DOHH2 (cell line): Measurements from ENCODE around the gene HASPIN.
A peak's percentile ranks its signal among the peaks of the same experiment; 100 is the strongest.

Experiments
- H3F3A ChIP-seq: fragments of 200-600 bp; sonication (generic), shearing (Covaris generic); 2 replicates; pipeline ENCODE4 v1.6.0; 2016; ENCODE audit warnings: antibody characterized with exemption, mild to moderate bottlenecking; ENCODE audit not compliant: control insufficient read depth, insufficient read depth
- H3K27ac ChIP-seq: fragments of 200-600 bp; sonication (generic); 2 replicates; pipeline ENCODE4 v1.5.1; 2014; ENCODE audit warnings: low read depth, mild to moderate bottlenecking, low read length, moderate library complexity
- H3K27me3 ChIP-seq: fragments of 200-600 bp; sonication (generic); 2 replicates; pipeline ENCODE4 v1.6.1; 2014; ENCODE audit warnings: mild to moderate bottlenecking, low read length, mixed read lengths; ENCODE audit not compliant: control insufficient read depth
- H3K36me3 ChIP-seq: fragments of 200-600 bp; sonication (generic); 2 replicates; pipeline ENCODE4 v1.6.1; 2014; ENCODE audit warnings: mild to moderate bottlenecking, low read length, moderate library complexity, mixed read lengths; ENCODE audit not compliant: control insufficient read depth
- H3K4me1 ChIP-seq: fragments of 200-600 bp; sonication (generic); 2 replicates; pipeline ENCODE4 v1.6.1; 2014; ENCODE audit warnings: mild to moderate bottlenecking, low read length, mixed read lengths; ENCODE audit not compliant: control insufficient read depth
- H3K4me2 ChIP-seq: fragments of 200-600 bp; sonication (generic); 2 replicates; pipeline ENCODE4 v1.6.0; 2014; ENCODE audit warnings: mild to moderate bottlenecking, low read length, moderate library complexity
- H3K4me3 ChIP-seq: fragments of 200-600 bp; sonication (generic); 2 replicates; pipeline ENCODE4 v1.5.1; 2014; ENCODE audit warnings: mild to moderate bottlenecking, low read length, mixed read lengths
- H3K79me2 ChIP-seq: fragments of 200-600 bp; sonication (generic); 2 replicates; pipeline ENCODE4 v1.6.1; 2014; ENCODE audit warnings: mild to moderate bottlenecking, low read length, mixed read lengths; ENCODE audit not compliant: control insufficient read depth
- H3K9me2 ChIP-seq: fragments of 200-600 bp; sonication (generic); replicated peaks from 2 replicates; pipeline ENCODE4 v1.6.1; 2014; ENCODE audit warnings: mild to moderate bottlenecking, low read length, mixed read lengths; ENCODE audit not compliant: control insufficient read depth
- H3K9me3 ChIP-seq: fragments of 200-600 bp; sonication (generic); 2 replicates; pipeline ENCODE4 v1.6.1; 2014; ENCODE audit warnings: antibody characterized with exemption, low read length, mixed read lengths; ENCODE audit not compliant: control insufficient read depth, insufficient read depth
- H4K20me1 ChIP-seq: fragments of 200-600 bp; sonication (generic); 2 replicates; pipeline ENCODE4 v1.6.0; 2014; ENCODE audit warnings: low read depth, mild to moderate bottlenecking, antibody characterized with exemption, low read length, moderate library complexity; ENCODE audit not compliant: control insufficient read depth, insufficient read depth
- CTCF ChIP-seq: fragments of 200-600 bp; sonication (generic); IDR thresholded peaks from one replicate; pipeline ENCODE4 v1.5.1; 2014; ENCODE audit warnings: antibody characterized with exemption, mild to moderate bottlenecking, low read depth, low read length; ENCODE audit not compliant: poor library complexity, severe bottlenecking
- EZH2phosphoT487 ChIP-seq: fragments of 200-600 bp; sonication (generic); IDR thresholded peaks from 2 replicates; pipeline ENCODE4 v1.6.1; 2017; ENCODE audit warnings: borderline replicate concordance, mild to moderate bottlenecking, antibody characterized with exemption, low read length, moderate library complexity, mixed read lengths

The HASPIN gene

DNA sequence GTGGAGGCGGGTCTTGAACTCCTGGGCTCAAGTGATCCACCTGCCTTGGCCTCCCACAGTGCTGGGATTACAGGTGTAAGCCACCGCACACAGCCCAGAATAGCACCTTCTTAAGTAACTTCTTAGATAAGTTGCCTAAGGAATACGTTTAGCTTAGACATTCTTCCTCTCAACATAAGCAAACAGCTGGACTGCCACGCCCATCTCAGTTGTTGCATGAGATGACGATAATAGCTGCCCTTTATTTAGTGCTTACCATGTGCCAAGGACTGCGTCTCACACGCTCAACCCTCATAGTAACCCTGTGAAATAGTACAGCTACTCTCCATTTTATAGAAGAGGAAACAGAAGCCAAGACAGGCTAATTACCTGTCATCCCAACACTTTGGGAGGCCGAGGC is 11.8 kb downstream of the HASPIN start:
- Histone ChIP-seq H4K20me1 (no peaks in the 10 kb centered on the region), H3K36me3 (0 out of 2 replicates have a peak, but pooled peaks cover 3% of the 10 kb centered on the region), H3K9me3 (no peaks in the 10 kb centered on the region), H3K4me1 (peaks cover 46% of the 10 kb centered on the region), H3K79me2 (no peaks in the 10 kb centered on the region), H3K27me3 (no peaks in the 10 kb centered on the region; the same call in 1 of the 2 replicates), H3F3A (peaks cover 11% of the 10 kb centered on the region; the same call in 1 of the 2 replicates), H3K4me2 (no peak overlapping the region), H3K9me2 (no peaks in the 10 kb centered on the region), H3K27ac (no peak overlapping the region), H3K4me3 (no peak overlapping the region)
- TF ChIP-seq EZH2phosphoT487 (no peak), CTCF (no peak)

- H3F3A ChIP-seq, result peaks cover 5% of the 10 kb centered on the region; the same call in 1 of the 2 replicates
- H3K79me2 ChIP-seq, result no peaks in the 10 kb centered on the region
- H3K36me3 ChIP-seq, result no peaks in the 10 kb centered on the region
- peak overlapping the region; percentile 45 for H3K4me3 ChIP-seq
- H3K4me1 ChIP-seq, result peaks cover 41% of the 10 kb centered on the region
- H3K9me2 ChIP-seq, result no peaks in the 10 kb centered on the region
- 0 out of 2 replicates have a peak overlapping the region, but pooled peaks have one; percentile 5 for H3K27ac ChIP-seq
- H3K27me3 ChIP-seq, result no peaks in the 10 kb centered on the region; the same call in 1 of the 2 replicates
- H3K4me2 ChIP-seq, result peak overlapping the region; percentile 58
- TF ChIP-seq CTCF (no peak), EZH2phosphoT487 (no peak)
- no peaks in the 10 kb centered on the region for H3K9me3 ChIP-seq
- H4K20me1 ChIP-seq, result no peaks in the 10 kb centered on the region
Measured at GRCh38 chr17:3738562-3739295, 15.0 kb downstream of the HASPIN start.

- peaks cover 3% of the 10 kb centered on the region; the same call in 1 of the 2 replicates for H3F3A ChIP-seq
- no peak overlapping the region for H3K27ac ChIP-seq
- peaks cover 48% of the 10 kb centered on the region for H3K4me1 ChIP-seq
- TF ChIP-seq CTCF, result no peak
- no peak for TF ChIP-seq EZH2phosphoT487
- no peaks in the 10 kb centered on the region for H3K9me3 ChIP-seq
- no peaks in the 10 kb centered on the region for H3K79me2 ChIP-seq
- H3K27me3 ChIP-seq, result no peaks in the 10 kb centered on the region; the same call in 1 of the 2 replicates
- no peaks in the 10 kb centered on the region for H3K36me3 ChIP-seq
- no peaks in the 10 kb centered on the region for H3K9me2 ChIP-seq
- H3K4me3 ChIP-seq, result peak overlapping the region; percentile 45; the same call in 1 of the 2 replicates
- H3K4me2 ChIP-seq, result peak overlapping the region; percentile 58
- no peaks in the 10 kb centered on the region for H4K20me1 ChIP-seq
Measured at GRCh38 chr17:3739422-3740124, 15.9 kb downstream of the HASPIN start.
